Stimulated activated CD4-positive, alpha-beta T cell treated with anti-CD3 and anti-CD28 coated beads, Interleukin-15, amount 100 ng/mL, for 24 hours (primary cell): Measurements from ENCODE around the gene RPL9.
"Not testable (repeated sequence)": the region's sequence is repeated elsewhere in the genome, so short reads cannot be mapped to it uniquely, and the experiment has no call there.

Experiments used
- DNase-seq: peaks from one replicate; pipeline ENCODE4 v3.0.0-alpha.2; 2020

RPL9 gene

GRCh38 chr4:39458505-39459300 is at the start of gene RPL9, which contains the start of gene LIAS:
TSS of gene RPL9 (minus strand) at chr4:39458922. CDS start at chr4:39458439, 483 bp downstream.
TSS of gene LIAS (plus strand) at chr4:39459056. CDS start at chr4:39459118, 62 bp downstream.
- peak; percentile 93 for DNase-seq

- no peak for DNase-seq
Observed at GRCh38 chr4:39505581-39505980, 46.9 kb upstream of the RPL9 start.

GRCh38 chr4:39504538-39504937 is 45.8 kb upstream of the RPL9 start:
- DNase-seq = no peak

DNA sequence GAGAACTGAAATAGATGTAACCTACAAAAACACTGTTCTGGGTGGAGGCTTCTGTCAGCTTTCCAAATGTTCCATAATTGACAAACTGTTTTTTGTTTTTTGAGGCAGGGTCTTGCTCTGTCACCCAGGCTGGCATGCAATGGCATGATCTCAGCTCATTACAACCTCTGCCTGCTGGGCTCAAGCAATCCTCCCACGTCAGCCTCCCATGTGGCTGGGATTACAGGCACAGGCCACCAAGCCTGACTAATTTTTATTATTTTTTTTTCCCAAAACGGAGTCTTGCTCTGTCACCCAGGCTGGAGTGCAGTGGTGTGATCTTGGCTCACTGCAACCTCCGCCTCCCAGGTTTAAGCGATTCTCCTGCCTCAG is 43.9 kb upstream of the RPL9 start:
- not testable (repeated sequence) for DNase-seq

DNA sequence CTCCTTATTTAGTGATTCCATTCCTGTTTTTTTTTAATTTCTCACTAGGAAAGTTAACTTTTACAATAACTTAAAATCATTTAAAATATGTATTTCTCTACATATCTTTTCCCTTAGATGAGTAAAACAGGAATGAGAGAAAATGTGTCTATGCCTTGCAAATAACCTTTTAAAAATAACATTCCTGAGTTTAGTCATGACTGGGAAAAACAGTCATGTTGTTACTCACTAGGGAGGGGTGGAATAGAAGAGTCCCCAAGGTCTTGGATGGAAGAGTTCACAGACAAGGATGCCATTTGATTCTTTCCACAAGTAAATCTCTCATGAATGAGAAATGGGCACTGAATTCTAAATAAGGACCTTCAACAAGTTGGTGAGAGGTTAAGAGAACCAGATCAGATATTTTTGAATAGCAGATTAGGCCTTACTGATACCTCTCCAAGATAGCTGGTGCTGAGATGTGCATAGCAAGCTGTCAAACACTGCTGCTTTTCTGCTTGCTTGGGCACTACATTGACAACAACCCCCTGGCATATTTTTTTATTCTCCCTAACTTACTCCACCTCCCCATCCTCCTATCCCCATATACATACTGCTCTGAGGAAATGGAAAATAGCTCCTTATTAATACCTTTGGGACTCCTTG is 43.4 kb upstream of the RPL9 start:
- DNase-seq = no peak

- no peak for DNase-seq
Observed at GRCh38 chr4:39498727-39499020, 40.0 kb upstream of the RPL9 start.

DNA sequence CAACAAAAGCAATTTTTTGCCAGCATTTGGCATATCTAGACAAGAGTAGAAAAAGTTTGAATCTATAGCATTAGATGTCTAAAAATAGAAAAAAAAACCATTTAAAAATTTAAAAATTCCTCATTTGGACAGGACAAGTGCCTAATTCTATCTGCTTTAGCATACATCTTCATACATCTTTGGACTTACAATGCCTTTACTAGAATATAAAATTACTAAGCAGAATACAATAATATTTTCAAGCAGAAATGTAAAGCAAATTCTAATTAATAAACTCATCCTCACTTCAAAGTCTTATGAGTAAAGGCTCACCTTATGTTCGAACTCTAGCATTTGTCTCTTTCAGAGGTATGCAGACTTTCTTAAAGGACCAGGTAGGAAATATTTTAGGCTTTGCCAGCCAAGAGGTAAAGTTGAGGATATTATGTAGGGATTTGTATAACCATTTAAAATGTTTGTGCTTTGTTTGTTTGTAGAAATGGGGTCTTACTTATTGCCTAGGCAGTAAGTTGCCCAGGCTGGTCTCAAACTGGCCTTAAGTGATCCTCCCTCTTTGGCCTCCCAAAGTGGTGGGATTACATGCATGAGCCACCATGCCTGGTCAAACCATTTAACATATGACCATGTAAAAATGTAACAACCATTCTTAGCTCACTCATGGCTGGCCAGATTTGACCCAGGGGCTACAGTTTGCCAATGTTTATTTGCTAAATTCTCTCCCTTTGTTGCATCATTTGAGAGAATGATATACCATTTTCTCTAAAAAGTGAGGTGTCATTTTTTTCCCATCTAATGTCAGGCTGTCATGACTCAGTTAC is 39.4 kb upstream of the RPL9 start:
- no peak for DNase-seq

GRCh38 chr4:39495446-39496213 is 36.9 kb upstream of the RPL9 start:
- DNase-seq = no peak

- no peak for DNase-seq
Observed at GRCh38 chr4:39494354-39494753, 35.6 kb upstream of the RPL9 start.

DNA sequence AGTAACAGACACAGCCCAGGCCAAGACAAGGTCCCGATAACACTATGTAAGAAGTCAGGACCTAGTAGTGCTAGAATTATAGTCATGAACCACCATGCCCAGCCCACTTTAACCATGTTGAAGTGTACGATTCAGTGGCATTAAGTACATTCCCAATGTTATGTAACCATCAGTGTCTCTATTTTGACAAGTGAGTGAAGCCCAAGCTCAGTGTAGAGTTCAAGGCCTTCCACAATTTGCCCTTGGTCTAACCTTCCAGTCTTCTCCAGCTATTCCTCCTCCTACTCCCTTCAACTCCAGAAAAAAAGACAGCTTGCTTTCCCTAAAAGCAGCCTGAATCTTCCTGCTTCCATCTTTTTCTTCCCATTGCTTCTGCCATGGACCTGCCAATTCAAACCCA is 31.6 kb upstream of the RPL9 start:
- DNase-seq = no peak

DNA sequence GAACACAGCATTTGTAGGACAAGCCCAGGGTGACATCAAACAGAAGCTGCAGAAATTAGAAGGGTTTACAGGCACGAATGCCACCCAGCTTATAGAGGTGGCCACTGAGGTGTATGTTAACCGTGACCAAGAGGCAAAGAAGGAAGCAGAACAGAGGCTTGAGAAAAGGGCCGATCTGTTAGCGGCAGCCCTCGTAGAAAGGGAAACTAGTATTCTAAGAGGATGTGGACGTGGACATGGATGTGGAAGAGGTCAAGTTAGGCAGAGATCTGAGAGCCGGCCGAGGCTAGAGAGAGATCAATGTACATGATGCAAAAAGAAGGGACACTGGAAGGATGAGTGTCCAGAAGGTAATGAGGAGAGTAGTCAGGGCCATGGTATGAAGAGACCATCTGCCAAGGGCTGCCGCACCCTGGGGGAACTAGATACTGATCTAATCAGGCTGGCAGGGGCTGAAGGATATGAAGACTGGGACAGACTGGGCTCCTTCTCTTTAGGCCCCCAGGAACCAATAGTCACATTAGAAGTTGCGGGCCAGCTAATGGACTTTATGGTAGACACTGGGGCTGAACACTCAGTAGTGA is 27.6 kb upstream of the RPL9 start:
- DNase-seq = no peak

- DNase-seq = no peak
Observed at GRCh38 chr4:39484582-39485272, 26.0 kb upstream of the RPL9 start.

DNA sequence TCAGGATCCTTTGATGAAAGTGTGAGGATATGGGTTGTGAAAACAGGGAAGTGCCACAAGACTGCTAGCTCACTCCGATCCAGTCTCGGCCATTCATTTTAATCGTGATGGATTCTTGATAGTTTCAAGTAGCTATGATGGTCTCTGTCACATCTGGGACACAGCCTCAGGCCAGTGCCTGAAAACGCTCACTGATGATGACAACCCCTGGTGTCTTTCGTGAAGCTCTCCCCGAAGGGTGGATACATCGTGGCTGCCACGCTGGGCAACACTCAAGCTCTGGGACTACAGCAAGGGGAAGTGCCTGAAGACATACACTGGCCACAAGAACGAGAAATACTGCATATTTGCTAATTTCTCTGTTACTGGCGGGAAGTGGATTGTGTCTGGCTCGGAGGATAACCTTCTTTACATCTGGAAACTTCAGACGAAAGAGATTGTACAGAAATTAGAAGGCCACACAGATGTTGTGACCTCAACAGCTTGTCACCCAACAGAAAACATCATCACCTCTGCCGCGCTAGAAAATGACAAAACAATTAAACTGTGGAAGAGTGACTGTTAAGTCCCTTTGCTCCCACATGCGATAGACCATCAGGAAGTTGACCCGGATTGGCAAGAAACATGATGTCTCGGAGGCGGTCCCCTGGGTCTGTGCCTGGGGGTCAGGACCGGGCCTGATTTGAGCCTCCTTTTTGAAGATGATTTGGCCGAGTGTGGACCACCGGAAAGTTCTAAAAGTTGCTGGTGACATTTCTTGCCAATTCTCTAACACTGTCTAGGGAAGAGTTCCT is 22.4 kb upstream of the RPL9 start:
- no peak for DNase-seq

DNA sequence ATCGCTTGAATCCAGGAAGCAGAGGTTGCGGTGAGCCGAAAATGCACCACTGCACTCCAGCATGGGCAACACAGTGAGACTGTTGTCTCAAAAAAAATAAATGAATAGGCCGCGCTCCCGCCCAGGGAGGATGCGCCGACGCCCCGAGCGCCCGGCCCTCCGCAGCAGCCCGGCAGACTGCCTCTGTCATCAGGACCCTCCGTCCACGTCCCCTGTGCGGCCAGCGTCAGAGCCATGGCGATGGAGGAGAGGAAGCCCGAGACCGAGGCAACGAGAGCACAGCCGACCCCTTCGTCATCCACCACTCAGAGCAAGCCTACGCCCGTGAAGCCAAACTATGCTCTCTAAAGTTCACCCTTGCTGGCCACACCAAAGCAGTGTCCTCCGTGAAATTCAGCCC is 21.5 kb upstream of the RPL9 start:
- DNase-seq = no peak

GRCh38 chr4:39476187-39476895 is 17.6 kb upstream of the RPL9 start:
- DNase-seq = no peak

- no peak for DNase-seq
Observed at GRCh38 chr4:39472396-39472795, 13.7 kb upstream of the RPL9 start.

DNA sequence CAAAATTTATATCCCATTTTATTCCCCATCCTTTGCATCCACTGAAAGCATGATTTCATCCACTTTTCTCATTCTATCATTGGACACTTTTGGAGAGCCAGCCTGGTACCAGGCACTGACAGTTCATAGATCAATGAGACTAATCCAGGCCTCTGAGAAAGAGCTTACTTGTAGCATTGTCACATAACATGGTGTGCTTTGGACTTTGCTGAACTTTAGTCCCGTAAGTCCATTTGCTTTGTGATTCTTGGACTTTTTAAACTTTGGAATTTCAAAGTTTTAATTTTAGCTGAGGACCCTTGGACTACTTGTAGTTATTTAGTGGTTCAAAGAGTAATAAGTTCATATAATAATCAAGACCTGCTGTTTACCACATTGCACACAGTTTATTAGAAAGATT is 11.7 kb upstream of the RPL9 start:
- no peak for DNase-seq

GRCh38 chr4:39469429-39470077 is 10.8 kb upstream of the RPL9 start:
- no peak for DNase-seq

GRCh38 chr4:39467464-39467863 is 8.7 kb upstream of the RPL9 start:
- no peak for DNase-seq

DNA sequence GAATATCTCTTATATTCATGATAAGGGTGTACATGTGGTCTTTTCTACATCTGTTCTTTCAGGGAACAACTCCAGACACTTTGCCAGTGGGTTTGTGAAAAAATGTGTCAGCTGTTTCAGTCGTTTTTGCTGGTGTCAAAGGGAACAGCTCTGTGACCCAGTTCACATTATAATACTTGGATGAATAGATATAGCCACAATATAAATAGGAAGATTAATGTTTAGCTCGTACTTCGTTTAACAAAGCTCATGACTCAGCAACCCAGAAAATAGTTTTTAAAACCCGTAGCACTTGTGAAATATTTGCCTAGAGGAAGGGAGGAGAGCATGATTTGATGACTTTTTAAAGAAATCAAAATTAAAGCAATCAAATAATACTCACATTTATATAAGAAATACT is 8.0 kb upstream of the RPL9 start:
- DNase-seq = no peak
